Hindlimb muscle (tissue), 1 donor: ENCODE results near the gene PLEKHO2. TPM values are rescaled to one million over a fixed set of nuclear protein-coding genes. Genes with fewer than 3 reads are reported as not detected.

Experiments
- DNase-seq: peaks from one replicate; pipeline ENCODE4 v3.0.0-alpha.2; 2013
- polyA plus RNA-seq: library from polyadenylated mRNA; unstranded; fragments of 120-200 nt; gene quantifications from one replicate; pipeline ENCODE4 v1.2.1, GENCODE V29; 2013; ENCODE audit not compliant: insufficient read length

The PLEKHO2 gene
- polyA plus RNA-seq, 1 donor, result 16.7 TPM

GRCh38 chr15:64893481-64894394, 52.0 kb downstream of the PLEKHO2 start:
- DNase-seq, result peak; percentile 97

GRCh38 chr15:64894395-64895056, 52.8 kb downstream of the PLEKHO2 start:
- no peak for DNase-seq

DNA sequence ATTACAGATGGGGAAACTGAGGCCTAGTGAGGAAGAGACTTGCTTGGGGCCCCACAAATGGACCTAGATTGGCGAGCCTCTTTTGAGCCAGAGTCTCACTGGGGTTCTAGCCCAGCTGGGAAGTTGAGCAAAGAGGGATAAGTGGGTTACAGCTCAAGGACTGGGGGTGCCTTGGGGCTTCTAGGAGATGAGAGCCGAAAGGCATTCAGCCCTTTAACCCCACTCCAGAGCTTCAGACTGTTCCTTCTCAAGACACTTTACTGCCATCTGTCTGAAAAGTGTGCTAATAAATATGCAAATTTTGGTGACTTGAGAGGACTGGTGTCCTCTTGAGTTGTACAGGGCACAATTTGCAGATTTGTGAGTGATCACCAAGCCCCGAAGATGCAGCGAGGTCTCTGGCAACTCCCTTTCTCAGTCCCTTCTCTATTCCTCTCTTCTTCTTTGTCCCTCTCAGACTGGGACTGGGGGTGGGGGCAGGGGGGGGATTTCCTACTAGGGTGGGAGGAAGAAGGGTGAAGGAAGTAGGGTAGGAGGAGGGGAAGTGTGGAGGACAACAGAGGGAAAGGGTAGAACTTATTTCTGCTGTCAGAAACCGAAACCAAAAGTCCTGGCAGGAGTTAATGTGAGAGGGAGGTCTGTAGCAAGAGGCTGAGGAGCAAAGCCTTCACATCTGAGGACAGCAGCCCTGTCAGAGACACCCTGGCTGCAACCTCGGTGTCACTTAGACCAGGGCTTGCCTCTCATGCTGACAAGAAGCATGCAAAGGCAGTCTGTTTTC, 53.8 kb downstream of the PLEKHO2 start:
- no peak for DNase-seq

- no peak for DNase-seq
Observed at GRCh38 chr15:64896371-64897069, 54.8 kb downstream of the PLEKHO2 start.

DNA sequence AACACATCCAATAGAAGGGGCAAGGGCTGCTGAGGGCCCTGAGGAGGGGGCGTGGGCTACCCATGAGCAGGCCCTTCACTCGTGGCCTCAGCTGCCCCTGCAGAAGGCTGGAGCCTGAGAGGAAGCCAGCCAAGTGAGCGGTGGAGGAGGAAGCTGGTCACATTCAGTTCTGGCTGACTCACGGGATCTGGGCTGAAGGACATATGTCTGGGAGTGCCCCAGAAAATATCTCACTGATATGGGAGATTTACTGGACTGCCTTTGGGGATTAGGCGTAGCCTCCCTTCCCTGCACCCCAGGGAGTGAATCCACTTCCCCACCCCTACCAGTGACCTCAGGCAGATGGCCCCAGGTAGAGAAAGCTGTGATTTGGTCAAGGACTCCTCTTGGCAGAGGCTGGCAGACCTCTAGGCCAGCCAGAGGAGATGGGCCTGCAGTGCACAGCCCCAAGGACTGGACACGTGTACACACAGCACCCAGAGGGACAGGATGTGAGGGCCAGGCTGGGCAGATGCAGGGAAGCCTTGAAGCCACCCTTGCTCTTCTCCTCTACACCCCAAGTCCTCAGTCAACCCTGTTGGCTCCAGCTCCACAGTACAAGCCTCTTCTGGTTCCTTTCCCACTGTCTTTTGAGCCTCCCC, 55.8 kb downstream of the PLEKHO2 start:
- DNase-seq, result no peak

- DNase-seq, result no peak
Observed at GRCh38 chr15:64898406-64898805, 56.7 kb downstream of the PLEKHO2 start.

- DNase-seq, result no peak
Observed at GRCh38 chr15:64901141-64901540, 59.4 kb downstream of the PLEKHO2 start.

DNA sequence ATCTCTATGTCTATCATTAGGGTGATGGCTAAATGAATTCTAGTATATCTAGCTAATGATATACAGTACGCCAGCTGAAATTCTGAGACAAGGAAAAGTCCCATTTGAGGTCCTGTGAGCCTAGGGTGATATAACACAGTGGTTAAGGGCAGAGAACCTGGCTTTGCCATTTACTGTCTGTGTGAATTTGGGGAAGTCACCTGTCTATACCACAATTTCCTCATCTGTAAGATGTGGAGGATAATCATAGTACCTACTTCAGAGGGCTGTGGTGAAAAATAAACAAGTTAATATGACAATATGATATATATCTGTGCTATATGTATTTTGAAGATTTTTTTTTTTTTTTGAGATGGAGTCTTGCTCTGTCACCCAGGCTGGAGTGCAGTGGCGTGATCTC, 60.2 kb downstream of the PLEKHO2 start:
- no peak for DNase-seq

DNA sequence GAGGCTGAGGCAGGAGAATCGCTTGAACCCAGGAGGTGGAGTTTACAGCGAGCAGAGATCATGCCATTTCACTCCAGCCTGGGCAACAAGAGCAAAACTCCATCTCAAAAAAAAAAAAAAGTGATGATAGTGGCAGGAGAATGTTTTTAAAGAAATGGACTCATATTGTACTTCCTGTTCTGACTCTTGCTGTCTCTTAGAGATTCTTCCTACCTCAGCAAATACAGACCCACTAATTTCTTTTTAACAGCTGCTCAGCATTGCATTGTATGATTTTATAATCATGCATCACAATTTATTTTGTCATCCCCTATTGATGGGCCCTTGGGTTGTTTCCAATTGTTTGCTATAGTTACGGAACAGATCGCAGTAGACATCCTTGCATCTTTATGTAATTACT, 61.1 kb downstream of the PLEKHO2 start:
- no peak for DNase-seq

DNA sequence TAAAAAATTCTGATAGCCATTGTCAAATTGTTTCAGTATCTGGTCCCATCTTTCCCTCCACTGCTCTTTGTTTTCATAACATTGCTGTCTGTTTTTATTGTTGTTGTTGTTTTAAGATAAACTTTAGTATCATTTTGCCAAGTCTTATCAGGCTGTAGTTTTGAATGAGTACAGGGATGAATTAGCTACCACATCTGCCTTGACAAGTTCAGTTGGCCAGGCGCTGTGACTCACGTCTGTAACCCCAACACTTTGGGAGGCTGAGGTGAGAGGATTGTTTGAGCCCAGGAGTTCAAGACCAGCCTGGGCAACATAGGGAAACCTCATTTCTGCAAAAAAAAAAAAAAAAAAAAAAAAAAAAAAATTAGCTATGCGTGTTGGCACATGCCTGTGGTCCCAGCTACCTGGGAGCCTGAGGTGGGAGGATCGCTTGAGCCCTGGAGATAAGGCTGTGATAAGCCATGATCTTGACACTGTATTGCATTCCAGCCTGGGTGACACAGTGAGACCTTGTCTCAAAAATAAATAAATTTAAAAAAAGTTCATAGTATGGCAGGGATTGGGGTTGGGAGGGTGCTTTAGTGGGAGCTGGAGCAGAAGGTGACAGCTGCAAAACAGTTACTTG, 61.7 kb downstream of the PLEKHO2 start:
- DNase-seq, result no peak

DNA sequence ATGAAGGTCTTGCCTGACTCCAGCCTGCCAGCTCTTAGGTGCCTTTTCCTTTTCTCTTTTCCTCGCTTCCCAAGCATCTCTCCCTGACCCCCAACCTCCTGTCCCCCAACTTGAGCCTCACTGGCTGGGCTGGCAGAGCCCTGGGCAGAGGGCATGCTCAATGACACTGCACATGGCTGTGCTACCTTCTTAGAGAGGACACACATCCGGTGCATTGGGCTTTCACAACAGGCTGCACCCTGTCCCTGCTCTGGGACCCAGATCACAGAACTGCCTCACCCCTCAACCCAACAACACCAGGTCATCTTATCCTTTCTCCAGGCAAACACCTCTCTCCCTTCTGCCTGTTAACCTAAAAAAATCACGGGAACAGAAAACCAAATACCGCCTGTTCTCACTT, 62.5 kb downstream of the PLEKHO2 start:
- no peak for DNase-seq

- peak; percentile 72 for DNase-seq
Observed at GRCh38 chr15:64905119-64905831, 63.6 kb downstream of the PLEKHO2 start.

DNA sequence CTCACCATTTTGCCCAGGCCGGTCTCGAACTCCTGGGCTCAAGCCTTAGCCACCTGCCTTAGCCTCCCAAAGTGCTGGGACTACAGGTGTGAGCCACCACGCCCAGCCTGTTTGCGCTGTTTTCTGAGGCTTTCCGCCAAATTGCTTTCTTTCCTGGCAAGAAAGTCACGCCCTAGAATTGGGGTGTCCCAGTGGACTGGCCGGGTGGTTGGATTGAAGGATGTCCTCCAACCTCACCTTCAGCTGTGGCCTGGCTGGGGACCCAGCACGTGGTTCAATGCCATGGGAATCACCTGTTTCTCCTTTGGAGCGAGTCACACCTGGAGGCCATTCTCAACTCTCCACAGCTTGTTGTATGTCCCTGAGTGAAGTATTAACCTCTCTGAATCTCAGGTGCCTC, 64.2 kb downstream of the PLEKHO2 start:
- no peak for DNase-seq

- DNase-seq, result no peak
Observed at GRCh38 chr15:64906402-64906801, 64.7 kb downstream of the PLEKHO2 start.

GRCh38 chr15:64907991-64908390, 66.3 kb downstream of the PLEKHO2 start:
- no peak for DNase-seq

- DNase-seq, result no peak
Observed at GRCh38 chr15:64909546-64909945, 67.8 kb downstream of the PLEKHO2 start.

DNA sequence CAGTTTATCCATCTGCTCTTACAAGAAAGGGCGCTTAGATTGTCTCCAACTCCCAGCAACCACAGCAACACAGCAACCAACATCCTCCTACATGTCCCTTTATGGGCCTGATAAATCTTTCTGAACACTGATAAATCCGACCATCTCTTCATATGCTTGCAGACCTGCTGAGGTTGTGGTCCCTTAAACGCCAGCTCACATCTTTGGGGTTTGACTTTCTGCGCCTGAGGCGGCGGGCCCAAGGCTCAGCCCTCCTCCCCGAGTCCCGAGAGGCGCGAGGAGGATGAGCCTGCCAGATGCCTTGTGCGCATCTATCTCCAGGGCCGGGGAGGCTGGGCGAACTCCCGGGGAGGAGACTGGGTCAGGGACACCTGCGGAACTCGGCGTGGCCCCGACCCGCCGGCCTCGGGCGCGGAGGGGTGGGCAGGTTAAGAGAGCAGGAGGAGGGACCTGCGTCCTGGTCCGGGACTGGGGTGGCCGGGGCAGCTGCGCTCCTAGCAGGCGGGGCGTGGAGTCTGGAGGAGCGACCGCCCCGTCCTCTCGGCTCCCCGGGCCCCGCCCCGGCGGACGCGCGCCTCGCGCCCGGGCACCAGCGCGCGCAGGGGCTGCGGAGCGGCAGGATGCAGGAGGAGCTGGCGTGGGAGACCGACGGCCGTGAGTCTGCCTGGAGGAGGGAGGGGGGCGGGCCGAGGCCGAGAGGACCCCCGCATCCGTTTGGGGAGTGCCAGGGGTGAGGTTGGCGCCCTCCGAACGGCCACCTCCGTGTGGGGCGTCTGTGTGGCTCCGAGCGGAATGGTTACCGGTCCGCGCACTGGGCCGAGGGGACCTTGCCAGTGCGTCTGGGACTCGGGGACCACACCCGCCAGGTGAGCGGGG, 69.8 kb downstream of the PLEKHO2 start, which contains the start of gene ANKDD1A:
Gene ANKDD1A (plus strand): TSS at position 592 of the 876 bp plus-strand sequence. CDS start 29 bp downstream, at position 621.
- DNase-seq, result peak; percentile 82

- no peak for DNase-seq
Observed at GRCh38 chr15:64912379-64913325, 70.9 kb downstream of the PLEKHO2 start.
